Measurements from ENCODE around the gene FXYD6. TPM values are rescaled to one million over a fixed set of nuclear protein-coding genes. Genes with fewer than 3 reads are reported as not detected.

FXYD6 gene
- total RNA-seq, 2 experiments from 2014 or later = 0.24 TPM; not detected in 1

DNA sequence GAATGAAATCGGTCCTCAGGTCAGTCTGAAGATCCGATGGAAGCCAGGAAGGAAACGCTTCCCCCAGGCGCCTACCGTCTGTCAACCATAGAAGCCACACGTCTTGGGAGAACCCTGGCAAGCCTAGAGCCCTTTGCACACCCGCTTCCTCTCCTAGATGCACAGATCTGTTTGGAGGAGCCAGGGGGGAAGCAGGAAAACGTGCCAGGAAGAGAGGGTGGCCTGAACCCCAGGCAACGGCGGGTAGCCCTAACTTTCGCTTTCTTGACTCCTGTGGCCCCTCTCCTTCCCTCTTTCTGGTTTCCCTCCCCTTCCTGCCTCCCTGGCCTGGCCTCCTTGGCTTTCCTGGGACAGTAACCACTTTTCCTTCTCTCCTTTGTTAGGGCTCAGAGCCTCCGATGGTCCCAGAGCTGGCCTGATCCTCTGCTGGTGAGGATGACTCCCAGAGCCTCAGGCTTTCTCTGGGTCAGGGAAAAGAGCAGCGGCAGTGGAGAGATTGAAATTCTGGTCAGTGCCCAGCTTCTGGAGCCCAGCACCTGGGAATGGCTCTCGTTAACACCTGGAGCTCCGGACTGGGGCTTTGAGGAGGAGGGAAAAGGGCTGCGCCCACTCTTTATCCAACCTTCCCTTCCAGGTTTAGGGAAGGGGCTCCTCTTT, 2.1 kb downstream of the FXYD6 start:
- ChIA-PET POLR2A (no interaction called here), CTCF (no interaction called here)
- Mint-ChIP-seq H3K9me3 (ENCODE audit: insufficient read depth) (no peaks in the 10 kb centered on the region), H3K27ac (no peak overlapping the region), H3K27me3 (ENCODE audit: low read depth) (peaks cover 45% of the 10 kb centered on the region), H3K4me3 (no peak overlapping the region), H3K36me3 (ENCODE audit: low read depth) (peaks cover 3% of the 10 kb centered on the region), H3K4me1 (ENCODE audit: low read depth) (peaks cover 50% of the 10 kb centered on the region)
- ATAC-seq (no peak), DNase-seq (no peak)

DNA sequence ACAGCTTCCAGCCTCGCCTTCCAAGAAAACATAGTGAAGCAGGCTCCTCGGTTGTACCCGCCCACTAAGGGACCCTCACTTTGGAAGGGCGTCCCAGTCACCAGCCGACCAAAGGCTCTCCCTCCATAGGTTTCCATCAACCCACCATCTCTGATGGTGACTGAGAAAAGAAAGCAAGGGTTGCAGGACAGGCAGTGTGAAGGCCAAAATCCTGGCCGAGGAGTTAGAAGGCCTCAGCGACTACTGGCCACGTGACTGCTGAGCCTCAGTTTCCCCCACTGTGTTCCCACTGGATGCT, 2.7 kb downstream of the FXYD6 start:
- H3K27ac Mint-ChIP-seq = no peak overlapping the region
- peaks cover 3% of the 10 kb centered on the region for H3K36me3 Mint-ChIP-seq (ENCODE audit: low read depth)
- H3K4me1 Mint-ChIP-seq (ENCODE audit: low read depth) = peaks cover 50% of the 10 kb centered on the region
- ChIA-PET POLR2A (no interaction called here), CTCF (interaction anchor here (1.0 kb wide), 1 partner anchor 74 kb away, joined by 3 read pairs; no protein-coding TSS in a partner anchor)
- no peaks in the 10 kb centered on the region for H3K9me3 Mint-ChIP-seq (ENCODE audit: insufficient read depth)
- DNase-seq = no peak
- H3K4me3 Mint-ChIP-seq = no peak overlapping the region
- peaks cover 41% of the 10 kb centered on the region for H3K27me3 Mint-ChIP-seq (ENCODE audit: low read depth)
- ATAC-seq = no peak

- ChIA-PET POLR2A (no interaction called here), CTCF (interaction anchor here (1.0 to 1.3 kb wide), 3 partner anchors 31 to 447 kb away, joined by 3 to 5 read pairs (median 3); no protein-coding TSS in a partner anchor)
- peaks cover 3% of the 10 kb centered on the region for H3K36me3 Mint-ChIP-seq (ENCODE audit: low read depth)
- peaks cover 50% of the 10 kb centered on the region for H3K4me1 Mint-ChIP-seq (ENCODE audit: low read depth)
- no peak overlapping the region for H3K4me3 Mint-ChIP-seq
- no peaks in the 10 kb centered on the region for H3K9me3 Mint-ChIP-seq (ENCODE audit: insufficient read depth)
- no peak overlapping the region for H3K27ac Mint-ChIP-seq
- ATAC-seq (peak; percentile 47), DNase-seq (peak; percentile 36)
- H3K27me3 Mint-ChIP-seq (ENCODE audit: low read depth) = peaks cover 38% of the 10 kb centered on the region
Observed at GRCh38 chr11:117872975-117873827, 3.3 kb downstream of the FXYD6 start.

DNA sequence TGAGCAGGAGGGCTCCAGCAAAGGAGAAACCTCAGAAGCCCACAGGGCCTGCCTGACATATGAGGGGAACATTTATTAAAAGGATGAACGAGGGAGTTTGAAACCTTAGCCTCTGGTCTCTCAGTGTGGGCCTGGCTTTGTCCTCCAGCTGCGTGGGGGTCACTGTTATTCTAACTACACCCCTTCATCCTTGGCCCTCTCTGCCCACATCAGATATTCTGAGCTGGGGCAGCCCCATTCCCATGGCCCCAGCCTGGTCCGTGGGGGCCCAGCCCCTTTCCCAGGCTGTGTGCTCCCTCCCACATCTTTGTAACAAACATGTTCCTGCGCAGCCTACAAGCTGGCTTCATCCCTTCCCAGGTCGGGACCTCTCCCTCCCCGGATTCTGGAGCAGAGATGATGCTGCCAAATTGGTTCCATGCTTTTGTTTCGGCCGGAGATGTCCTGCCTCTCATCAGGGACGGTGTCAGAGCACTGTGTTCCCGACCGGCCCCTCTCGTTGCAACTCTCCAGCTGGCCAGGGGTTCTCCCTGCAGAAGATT, 4.0 kb downstream of the FXYD6 start:
- Mint-ChIP-seq H3K36me3 (ENCODE audit: low read depth) (peaks cover 3% of the 10 kb centered on the region), H3K4me3 (no peak overlapping the region), H3K27ac (peak overlapping the region; percentile 30), H3K4me1 (ENCODE audit: low read depth) (peaks cover 50% of the 10 kb centered on the region), H3K9me3 (ENCODE audit: insufficient read depth) (no peaks in the 10 kb centered on the region), H3K27me3 (ENCODE audit: low read depth) (peaks cover 34% of the 10 kb centered on the region)
- DNase-seq (no peak), ATAC-seq (no peak)
- ChIA-PET CTCF (interaction anchor here (1.0 to 1.3 kb wide), 3 partner anchors 30 to 446 kb away, joined by 3 to 5 read pairs (median 3); no protein-coding TSS in a partner anchor), POLR2A (no interaction called here)

DNA sequence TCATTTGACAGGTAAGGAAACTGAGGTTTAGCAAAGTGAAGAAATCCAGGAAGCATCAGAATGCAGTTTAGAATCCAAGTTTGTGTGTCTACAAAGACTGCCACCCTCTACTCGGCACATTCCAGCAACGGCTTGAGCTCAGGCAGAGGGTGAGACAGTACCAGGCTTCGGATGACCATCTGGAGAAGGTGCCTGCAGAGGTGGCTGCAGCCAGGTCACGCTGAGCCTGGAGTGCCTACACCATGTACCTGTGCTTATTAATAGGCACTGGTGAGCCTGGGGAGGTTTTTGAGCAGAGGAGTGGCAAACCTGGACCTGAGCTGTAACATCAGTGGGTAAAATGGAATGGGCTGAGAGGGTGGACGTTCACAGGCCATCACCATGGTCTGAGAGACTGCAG, 4.7 kb downstream of the FXYD6 start:
- CTCF ChIA-PET = no interaction called here
- H3K9me3 Mint-ChIP-seq (ENCODE audit: insufficient read depth) = no peaks in the 10 kb centered on the region
- peak overlapping the region; percentile 30 for H3K27ac Mint-ChIP-seq
- no peak overlapping the region for H3K4me3 Mint-ChIP-seq
- no peak for ATAC-seq
- peaks cover 3% of the 10 kb centered on the region for H3K36me3 Mint-ChIP-seq (ENCODE audit: low read depth)
- no peak for DNase-seq
- H3K4me1 Mint-ChIP-seq (ENCODE audit: low read depth) = peaks cover 44% of the 10 kb centered on the region
- POLR2A ChIA-PET = no interaction called here
- H3K27me3 Mint-ChIP-seq (ENCODE audit: low read depth) = peaks cover 34% of the 10 kb centered on the region

DNA sequence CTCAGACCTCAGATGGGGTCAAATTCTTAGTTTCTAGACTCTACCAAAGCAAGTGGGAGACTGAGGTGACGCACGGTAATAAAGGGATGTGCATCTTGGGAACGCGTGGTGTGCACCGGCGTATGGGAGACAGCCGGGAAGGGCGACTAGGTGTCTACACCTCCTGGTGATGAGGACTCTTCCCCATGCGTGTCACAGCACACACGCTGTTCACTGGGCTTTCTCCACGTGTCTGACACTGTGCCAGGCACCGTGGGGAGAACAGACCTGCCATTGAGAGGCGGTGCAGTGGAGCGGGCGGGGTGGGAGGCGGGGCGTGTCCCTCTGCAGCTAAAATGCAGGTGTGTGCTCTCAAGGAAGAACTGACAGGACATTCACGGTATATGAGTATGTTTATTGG, 5.3 kb downstream of the FXYD6 start:
- Mint-ChIP-seq H3K9me3 (ENCODE audit: insufficient read depth) (no peaks in the 10 kb centered on the region), H3K27me3 (ENCODE audit: low read depth) (peaks cover 31% of the 10 kb centered on the region), H3K27ac (no peak overlapping the region), H3K36me3 (ENCODE audit: low read depth) (peaks cover 2% of the 10 kb centered on the region), H3K4me1 (ENCODE audit: low read depth) (peaks cover 41% of the 10 kb centered on the region), H3K4me3 (no peak overlapping the region)
- DNase-seq (no peak), ATAC-seq (no peak)
- CTCF ChIA-PET = interaction anchor here (1.7 kb wide), 1 partner anchor 27 kb away, joined by 4 read pairs; no protein-coding TSS in a partner anchor
- POLR2A ChIA-PET = interaction anchor here (0.6 kb wide), 1 partner anchor 125 kb away, joined by 3 read pairs; no protein-coding TSS in a partner anchor

DNA sequence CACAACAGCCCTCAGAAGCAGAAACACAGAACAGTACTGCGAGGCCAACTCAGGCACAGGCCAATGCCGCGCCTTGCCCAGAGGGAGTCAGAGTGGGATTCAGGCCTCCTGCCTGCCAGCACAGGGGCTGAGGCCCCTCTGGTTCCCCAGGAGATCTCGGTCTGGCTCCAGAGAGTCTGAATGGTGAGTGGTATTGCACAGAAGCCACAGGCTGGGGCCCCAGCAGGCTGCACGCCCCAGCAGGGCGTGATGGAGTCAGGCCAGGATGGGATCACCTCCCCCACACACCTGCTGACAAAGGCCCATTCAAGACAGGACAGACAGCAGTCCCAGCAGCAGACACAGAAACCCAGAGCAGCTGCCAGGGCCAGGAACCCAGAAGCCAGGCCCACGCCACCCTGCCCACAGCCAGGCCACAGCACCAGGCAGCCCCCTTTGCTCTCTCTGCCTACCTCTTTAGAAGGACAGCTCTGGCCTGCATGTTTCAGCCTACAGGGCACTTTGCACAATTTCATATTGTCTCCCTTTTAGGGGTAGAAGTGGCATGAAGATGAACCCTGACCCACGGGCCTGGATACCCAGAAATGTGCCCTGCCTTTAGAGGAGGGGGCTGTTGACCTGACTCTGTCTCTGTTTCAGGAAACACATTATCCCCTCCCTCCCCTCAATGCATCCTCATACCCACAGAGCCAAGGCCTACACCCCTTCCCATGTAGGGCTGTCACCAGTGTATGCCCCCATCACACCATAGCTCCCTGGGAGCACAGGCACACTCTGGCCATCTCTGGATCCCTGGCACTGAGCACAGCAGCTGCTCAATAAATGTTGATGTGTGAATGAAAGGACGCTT, 6.1 kb downstream of the FXYD6 start:
- peaks cover 27% of the 10 kb centered on the region for H3K27me3 Mint-ChIP-seq (ENCODE audit: low read depth)
- no peak overlapping the region for H3K27ac Mint-ChIP-seq
- no peak overlapping the region for H3K4me3 Mint-ChIP-seq
- no peaks in the 10 kb centered on the region for H3K36me3 Mint-ChIP-seq (ENCODE audit: low read depth)
- no peak for DNase-seq
- CTCF ChIA-PET = interaction anchor here (1.7 kb wide), 1 partner anchor 26 kb away, joined by 4 read pairs; no protein-coding TSS in a partner anchor
- no peak for ATAC-seq
- no peaks in the 10 kb centered on the region for H3K9me3 Mint-ChIP-seq (ENCODE audit: insufficient read depth)
- peaks cover 33% of the 10 kb centered on the region for H3K4me1 Mint-ChIP-seq (ENCODE audit: low read depth)
- POLR2A ChIA-PET = no interaction called here

GRCh38 chr11:117869604-117870003, 6.9 kb downstream of the FXYD6 start:
- H3K27ac Mint-ChIP-seq = no peak overlapping the region

GRCh38 chr11:117868815-117869561, 7.5 kb downstream of the FXYD6 start:
- peaks cover 21% of the 10 kb centered on the region for H3K4me1 Mint-ChIP-seq (ENCODE audit: low read depth)
- CTCF ChIA-PET = no interaction called here
- no peak overlapping the region for H3K4me3 Mint-ChIP-seq
- ATAC-seq (no peak), DNase-seq (no peak)
- no peak overlapping the region for H3K27ac Mint-ChIP-seq
- no peaks in the 10 kb centered on the region for H3K9me3 Mint-ChIP-seq (ENCODE audit: insufficient read depth)
- H3K27me3 Mint-ChIP-seq (ENCODE audit: low read depth) = peaks cover 27% of the 10 kb centered on the region
- no peaks in the 10 kb centered on the region for H3K36me3 Mint-ChIP-seq (ENCODE audit: low read depth)
- POLR2A ChIA-PET = interaction anchor here (1.0 kb wide), 1 partner anchor 83 kb away, joined by 3 read pairs; no protein-coding TSS in a partner anchor

More at GRCh38 chr11:117869604-117870003, 6.9 kb downstream of the FXYD6 start:
- POLR2A ChIA-PET = no interaction called here
- CTCF ChIA-PET = interaction anchor here (1.7 kb wide), 1 partner anchor 25 kb away, joined by 4 read pairs; no protein-coding TSS in a partner anchor
- no peak for DNase-seq
- Mint-ChIP-seq H3K9me3 (ENCODE audit: insufficient read depth) (no peaks in the 10 kb centered on the region), H3K4me1 (ENCODE audit: low read depth) (peaks cover 27% of the 10 kb centered on the region), H3K27me3 (ENCODE audit: low read depth) (peaks cover 25% of the 10 kb centered on the region), H3K36me3 (ENCODE audit: low read depth) (no peaks in the 10 kb centered on the region), H3K4me3 (no peak overlapping the region)
- no peak for ATAC-seq

DNA sequence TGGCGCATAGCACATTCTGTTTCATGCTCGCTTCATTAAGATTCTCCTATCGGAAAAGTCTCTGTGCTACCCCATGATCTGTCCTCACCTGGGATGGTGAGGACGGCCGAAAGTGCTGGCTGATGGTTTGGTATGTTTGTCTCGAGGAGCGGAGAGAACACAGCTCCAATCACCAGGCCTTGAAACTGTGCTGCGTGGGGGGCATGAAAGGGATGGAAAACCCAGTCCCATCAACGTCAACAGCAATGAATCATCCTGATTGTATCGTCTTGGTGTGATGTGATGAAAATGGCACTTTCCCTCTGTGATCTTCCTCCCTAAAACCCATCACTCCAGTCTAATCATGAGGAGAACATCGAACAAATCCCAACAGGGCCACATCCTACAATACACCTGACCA, 8.4 kb downstream of the FXYD6 start:
- DNase-seq (no peak), ATAC-seq (no peak)
- Mint-ChIP-seq H3K4me3 (no peak overlapping the region), H3K27ac (no peak overlapping the region), H3K4me1 (ENCODE audit: low read depth) (peaks cover 12% of the 10 kb centered on the region), H3K36me3 (ENCODE audit: low read depth) (no peaks in the 10 kb centered on the region), H3K27me3 (ENCODE audit: low read depth) (peaks cover 29% of the 10 kb centered on the region), H3K9me3 (ENCODE audit: insufficient read depth) (no peaks in the 10 kb centered on the region)
- ChIA-PET CTCF (no interaction called here), POLR2A (interaction anchor here (0.7 to 1.0 kb wide), 2 partner anchors 33 to 84 kb away, joined by 3 to 5 read pairs; no protein-coding TSS in a partner anchor)

- Mint-ChIP-seq H3K4me3 (no peak overlapping the region), H3K27me3 (ENCODE audit: low read depth) (peaks cover 26% of the 10 kb centered on the region), H3K9me3 (ENCODE audit: insufficient read depth) (no peaks in the 10 kb centered on the region), H3K27ac (no peak overlapping the region), H3K36me3 (ENCODE audit: low read depth) (no peaks in the 10 kb centered on the region), H3K4me1 (ENCODE audit: low read depth) (peaks cover 13% of the 10 kb centered on the region)
- ChIA-PET CTCF (interaction anchor here (0.8 kb wide), 1 partner anchor 58 kb away, joined by 3 read pairs; no protein-coding TSS in a partner anchor), POLR2A (no interaction called here)
- ATAC-seq = no peak
- no peak for DNase-seq
Observed at GRCh38 chr11:117866526-117866925, 9.9 kb downstream of the FXYD6 start.
